HG03571 (cell line): ENCODE data around the gene SCGN.
"Not testable (repeated sequence)": the region's sequence is repeated elsewhere in the genome, so short reads cannot be mapped to it uniquely, and the experiment has no call there.

Experiments
- ATAC-seq: cut with Tn5 transposase; IDR thresholded peaks from one replicate; pipeline ENCODE4 v1.9.1; 2021; ENCODE audit not compliant: unreplicated experiment

The SCGN gene

DNA sequence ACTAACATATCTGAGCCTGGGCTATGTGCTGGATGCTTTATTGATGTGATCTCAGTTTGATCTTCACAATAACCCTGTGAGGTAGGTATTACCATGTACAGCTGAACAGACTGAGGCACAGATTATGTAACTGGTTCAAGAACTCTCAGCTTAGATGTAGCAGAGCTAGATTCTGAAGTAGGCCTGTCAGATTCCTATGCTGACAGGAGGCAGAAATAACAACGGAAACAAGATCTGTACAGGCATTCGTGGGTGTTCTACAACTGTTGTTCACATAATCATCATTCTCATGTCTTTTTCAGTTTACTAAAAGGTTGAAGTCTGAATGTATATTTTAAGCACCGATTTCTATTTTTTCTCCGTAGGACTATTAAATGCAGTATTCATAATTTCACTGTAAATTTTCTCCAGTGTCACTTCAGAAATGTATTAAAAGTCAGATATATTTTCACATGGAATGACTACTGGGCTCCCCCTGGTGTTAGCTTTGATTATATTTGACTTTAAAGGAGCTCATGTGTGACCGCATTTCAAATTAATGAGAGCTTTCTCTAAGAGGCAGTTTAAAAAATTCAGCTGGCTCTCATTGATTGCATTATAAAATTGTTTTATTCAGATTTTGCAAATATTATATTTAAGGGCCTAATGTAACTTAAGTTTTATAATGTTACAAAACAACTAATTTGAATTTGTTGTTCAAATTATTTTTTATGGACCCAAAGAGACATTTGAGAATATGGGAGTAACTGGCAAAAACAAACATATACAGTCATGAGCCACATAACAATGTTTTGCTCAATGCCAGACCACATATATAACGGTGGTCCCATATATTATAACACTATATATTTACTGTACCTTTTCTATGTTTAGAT is 66.1 kb downstream of the SCGN start:
- no peak for ATAC-seq

DNA sequence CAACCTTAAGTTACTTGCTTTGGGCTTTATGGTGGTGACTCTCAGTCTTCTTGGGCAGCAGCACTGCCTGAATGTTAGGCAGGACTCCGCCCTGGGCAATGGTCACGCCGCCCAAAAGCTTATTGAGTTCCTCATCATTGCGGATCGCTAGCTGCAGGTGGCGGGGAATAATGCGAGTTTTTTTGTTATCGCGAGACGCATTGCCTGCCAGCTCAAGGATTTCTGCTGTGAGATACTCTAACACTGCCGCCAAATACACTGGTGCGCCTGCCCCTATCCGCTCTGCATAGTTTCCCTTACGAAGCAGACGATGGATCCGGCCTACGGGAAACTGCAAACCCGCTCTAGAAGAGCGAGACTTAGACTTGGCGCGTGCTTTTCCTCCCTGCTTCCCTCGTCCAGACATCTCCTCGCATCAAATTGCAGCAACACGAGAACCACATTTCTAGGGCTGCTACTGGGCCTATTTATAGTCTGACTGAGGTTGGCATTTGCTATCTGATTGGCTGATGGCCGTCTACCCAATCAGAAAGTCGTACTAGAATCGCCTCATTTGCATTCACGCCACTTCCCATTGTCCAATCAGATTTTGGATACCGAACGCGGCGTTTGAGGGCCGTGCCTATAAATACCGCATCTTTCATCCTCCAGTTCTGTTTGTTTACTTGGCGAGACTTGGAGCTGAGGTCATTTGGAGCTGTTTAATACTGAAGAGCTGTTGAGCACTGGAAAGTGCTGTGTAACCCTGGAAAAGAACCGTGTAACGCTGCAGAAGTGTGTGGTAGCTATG is 74.3 kb downstream of the SCGN start:
- ATAC-seq = no peak

DNA sequence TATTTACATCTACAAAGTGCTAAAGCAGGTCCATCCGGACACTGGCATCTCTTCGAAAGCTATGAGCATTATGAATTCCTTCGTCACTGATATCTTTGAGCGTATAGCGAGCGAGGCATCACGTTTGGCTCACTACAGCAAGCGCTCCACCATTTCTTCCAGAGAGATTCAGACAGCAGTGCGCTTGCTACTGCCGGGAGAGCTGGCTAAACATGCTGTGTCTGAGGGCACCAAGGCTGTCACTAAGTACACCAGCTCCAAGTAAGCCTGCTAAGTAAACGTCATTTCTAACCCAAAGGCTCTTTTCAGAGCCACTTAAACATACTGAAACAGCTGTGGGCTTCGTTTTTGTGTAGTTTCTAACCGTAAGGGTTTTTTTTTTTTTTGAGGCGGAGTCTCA is 75.0 kb downstream of the SCGN start:
- no peak for ATAC-seq

DNA sequence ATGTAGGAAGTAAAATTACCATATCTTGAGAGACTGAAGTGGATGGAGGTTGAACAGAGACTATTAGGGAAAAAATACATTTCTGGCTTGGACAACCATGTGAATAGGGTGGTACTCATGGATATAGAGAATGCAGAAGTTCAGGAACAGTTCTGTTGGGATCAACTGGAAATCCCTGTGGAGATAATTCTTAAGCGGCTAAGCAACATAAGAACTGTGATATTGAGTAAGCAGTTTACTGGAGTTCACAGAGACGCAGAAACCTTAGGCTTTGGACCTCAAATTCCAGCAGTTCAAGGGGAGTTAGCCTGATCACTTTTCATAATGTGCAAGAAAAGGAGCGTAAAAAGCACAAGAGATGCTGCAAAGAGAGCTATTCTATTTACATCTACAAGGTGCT is 78.9 kb downstream of the SCGN start:
- ATAC-seq = no peak

DNA sequence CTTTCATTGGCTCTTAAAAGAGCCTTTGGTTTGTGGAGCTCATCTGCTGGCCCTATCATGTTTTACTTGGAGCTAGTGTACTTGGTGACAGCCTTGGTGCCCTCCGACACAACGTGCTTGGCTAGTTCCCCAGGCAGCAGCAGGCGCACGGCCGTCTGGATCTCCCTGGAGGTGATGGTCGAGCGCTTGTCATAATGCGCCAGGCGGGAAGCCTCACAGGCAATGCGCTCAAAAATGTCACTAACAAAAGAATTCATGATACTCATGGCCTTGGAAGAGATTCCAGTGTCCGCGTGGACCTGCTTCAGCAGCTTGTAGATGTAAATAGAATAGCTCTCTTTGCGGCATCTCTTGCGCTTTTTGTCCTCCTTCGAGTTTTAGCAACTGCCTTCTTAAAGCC is 79.7 kb downstream of the SCGN start:
- ATAC-seq = no peak

DNA sequence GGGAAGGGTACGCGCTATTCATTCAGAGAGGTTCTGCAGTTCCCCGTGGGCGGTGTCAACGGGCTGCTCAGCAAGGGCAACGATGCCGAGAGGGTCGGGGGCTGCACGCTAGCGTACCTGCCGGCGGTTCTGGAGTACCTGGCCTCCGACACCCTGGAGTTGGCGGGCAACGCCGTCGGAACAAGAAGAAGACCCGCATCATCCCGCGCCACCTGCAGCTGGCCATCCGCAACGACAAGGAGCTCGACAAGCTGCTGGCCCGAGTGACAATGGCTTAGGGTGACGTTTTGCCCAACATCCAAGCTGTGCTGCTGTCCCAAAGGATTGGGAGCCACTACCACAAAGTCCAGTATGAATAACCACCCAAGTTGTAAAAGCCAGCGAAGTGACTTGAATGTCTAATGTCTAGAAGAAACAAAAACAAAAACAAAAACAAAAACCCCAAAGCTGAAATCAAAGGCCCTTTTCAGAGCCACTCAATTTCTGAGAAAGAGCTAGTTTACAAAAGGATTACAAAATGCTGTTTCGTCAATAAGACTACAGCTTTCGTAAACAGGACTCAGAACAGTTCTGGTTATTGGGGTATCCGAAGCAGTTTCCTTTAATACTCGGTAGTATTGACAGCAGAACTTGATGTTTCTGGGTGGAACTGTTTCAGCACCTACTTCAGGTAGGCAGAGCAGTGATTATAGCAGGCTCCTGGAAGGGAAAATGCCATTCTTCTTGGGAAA is 80.6 kb downstream of the SCGN start:
- ATAC-seq = no peak

DNA sequence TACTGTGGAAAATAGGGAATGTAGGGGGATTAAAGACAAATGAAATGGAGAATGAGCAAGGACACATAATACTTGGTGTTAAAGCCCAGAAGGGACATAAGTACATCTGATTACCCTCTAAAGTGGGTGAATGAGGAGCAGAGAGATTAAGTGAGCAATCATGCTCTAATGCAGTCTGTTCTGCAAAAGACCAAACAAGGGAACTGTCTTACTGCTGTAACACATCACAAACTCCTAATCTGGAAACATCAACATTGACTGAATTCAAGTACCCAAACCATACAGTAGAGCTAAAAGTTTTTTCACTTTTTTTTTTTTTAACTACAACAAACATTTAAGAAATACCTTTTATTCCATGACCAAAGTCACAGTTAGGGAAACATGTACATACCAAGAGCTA is 83.2 kb downstream of the SCGN start:
- ATAC-seq = no peak

DNA sequence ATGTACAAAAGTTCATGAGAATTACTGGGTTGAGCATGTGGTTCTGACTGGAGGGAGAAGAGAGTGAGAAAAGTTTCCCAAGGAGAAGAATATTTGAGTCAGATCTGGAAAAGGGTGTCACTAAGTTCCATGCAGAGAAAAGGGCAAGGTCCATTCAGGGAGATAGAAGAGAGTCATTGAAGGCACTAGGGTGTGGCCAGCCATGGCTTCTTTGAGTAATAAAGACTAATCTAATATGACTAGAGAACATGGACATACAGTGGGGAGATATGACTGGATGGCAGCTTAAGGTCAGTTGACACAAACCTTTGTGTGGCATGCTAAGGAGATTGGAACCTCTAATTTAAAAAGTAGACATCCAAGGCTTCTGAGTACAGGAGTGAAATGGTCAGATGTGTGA is 91.9 kb downstream of the SCGN start:
- no peak for ATAC-seq

DNA sequence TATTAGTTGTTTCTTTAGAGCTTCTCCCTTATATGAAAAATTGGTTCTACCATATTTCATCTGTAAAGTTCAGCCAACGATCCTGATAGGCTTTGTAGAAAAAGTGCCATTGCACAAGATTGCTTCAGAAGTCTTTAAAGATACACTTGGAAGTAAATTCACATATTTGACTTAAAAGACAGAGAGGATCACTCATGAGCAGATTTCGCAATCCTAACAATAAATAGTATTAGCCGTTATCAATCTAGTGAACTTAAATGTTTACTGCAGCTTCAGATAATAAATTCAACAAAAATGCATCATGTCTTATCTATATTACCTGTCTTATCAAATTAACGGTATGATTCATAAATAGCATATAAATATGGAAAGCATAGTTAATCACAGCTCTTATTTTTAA is 93.8 kb downstream of the SCGN start:
- no peak for ATAC-seq

DNA sequence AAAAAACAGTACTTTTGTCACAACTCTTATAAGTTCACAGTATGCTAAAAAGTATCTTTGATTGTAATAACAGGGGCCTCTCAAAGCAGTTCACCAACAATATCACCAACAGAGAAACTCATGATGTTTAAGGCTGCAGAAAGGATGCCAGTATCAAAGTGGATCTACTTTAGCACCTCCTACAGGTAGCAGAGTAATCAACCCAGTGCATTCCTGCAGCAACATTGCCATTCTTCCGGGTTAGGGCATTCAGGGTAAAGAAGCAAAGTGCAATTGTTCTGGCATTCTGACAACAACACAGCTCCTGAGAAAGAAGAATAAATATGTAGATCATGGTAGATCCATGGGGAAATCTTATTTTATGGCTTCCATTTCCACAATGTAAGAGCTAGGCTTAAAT is 95.0 kb downstream of the SCGN start:
- no peak for ATAC-seq

DNA sequence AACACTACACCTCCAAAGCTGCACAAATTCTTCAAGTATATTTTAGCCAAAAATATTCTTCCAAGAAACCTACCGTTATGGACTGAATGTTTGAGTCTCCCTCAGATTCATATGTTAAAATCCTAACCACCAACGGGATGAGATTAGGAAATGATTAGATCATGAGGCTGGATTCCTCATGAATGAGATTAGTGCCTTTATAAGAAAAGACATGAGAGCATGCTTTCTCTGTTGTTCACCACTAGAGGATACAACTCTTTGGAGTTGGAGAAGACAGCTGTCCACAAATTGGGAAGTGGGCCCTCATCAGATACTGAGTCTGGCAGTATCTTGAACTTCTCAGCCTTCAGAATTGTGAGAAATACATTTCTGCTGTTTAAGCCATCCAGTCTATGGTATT is 95.5 kb downstream of the SCGN start:
- no peak for ATAC-seq

DNA sequence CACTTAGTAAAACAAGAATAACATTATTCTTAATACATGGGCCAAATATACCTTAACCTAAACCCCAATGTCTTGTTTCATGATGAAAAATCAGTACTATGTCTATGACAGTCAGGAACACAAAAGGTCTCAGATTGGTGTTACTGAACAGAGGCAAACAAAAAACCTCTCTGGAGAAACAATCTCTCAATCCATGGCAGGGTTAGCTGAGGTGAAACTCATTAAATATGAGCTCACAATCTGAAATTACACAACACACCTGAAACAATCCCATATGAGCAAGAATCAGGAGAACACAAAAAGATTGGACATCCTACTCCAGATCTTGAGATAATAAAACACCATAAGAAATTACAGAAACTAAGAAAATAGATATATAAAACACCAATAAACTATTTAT is 96.0 kb downstream of the SCGN start:
- no peak for ATAC-seq

DNA sequence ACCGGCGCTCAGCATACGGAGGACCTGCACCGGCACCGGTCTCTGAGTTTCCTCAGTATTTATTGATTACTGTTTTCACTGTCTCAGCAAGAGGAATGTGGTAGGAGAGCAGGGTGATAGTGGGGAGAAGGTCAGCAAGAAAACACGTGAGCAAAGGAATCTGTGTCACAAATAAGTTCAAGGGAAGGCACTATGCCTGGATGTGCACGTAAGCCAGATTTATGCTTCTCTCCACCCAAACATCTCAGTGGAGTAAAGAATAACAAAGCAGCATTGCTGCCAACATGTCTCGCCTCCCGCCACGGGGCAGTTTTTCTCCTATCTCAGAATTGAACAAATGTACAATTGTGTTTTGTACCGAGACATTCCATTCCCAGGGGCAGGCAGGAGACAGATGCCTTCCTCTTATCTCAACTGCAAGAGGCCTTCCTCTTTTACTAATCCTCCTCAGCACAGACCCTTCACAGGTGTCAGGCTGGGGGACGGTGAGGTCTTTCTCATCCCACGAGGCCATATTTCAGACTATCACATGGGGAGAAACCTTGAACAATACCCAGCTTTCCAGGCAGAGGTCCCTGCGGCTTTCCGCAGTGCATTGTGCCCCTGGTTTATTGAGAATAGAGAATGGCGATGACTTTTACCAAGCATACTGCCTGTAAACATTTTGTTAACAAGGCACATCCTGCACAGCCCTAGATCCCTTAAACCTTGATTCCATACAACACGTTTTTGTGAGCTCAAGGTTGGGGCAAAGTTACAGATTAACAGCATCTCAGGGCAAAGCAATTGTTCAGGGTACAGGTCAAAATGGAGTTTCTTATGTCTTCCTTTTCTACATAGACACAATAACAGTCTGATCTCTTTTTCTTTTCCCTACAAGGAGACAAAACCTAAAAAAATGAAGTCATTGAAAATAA is 96.8 kb downstream of the SCGN start:
- not testable (repeated sequence) for ATAC-seq

DNA sequence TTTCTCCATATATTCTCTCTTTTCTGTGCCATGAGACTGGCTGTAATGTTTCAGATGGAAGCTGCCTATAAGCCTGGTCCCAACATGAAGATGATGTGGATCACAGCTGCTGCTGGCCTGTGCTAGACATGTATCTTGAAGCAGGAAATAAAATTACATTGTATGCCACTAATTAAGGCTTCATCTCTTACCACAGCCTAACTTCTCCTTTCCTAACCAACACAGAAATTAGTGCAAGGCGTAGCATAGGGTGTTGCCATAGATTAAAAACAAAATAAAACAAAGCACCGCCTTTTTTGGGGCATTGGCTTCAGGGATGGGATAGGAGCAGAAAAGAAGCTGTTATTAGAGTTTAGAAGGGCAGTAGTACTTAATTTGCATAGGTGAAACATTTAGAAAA is 97.8 kb downstream of the SCGN start:
- ATAC-seq = no peak

DNA sequence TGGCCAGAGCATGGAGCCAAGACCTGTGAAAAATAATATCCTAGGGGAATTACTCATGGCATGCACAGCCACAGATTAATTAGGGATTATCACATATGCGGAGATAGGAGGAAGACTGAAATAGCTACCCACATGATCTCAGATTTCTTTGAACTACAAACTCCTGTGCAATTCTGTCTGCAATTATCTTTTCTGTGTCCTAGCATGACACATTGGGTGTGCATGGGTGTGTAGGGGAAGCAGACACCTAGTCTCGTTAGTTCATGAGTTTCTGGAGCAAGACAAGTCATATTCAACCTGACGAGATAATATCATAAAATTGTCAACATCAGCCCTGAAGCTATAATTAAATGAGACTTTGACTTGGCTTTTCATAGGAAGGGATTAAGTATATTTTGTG is 98.9 kb downstream of the SCGN start:
- ATAC-seq = no peak
